Liver (tissue), 9 donors: ENCODE results near the gene SF3B3. TPM values are rescaled to one million over a fixed set of nuclear protein-coding genes. Genes with fewer than 3 reads are reported as not detected.

Experiments used
- DNase-seq: peaks from one replicate; pipeline ENCODE4 v3.0.0-alpha.2; 2017; ENCODE audit warnings: low spot score
- H3K27ac ChIP-seq, 2 donors: one replicate each; pipeline ENCODE4 v1.7.0; 2013; ENCODE audit warnings: inconsistent platforms in 2 of 2, low read length in 2 of 2, control low read depth in 1 of 2, low read depth in 1 of 2, mild to moderate bottlenecking in 1 of 2
- H3K27me3 ChIP-seq, 4 donors: one replicate each; pipeline versions ENCODE4 v1.6.1 to v1.7.0; 2013; ENCODE audit warnings: low read length in 3 of 4, inconsistent platforms in 1 of 4, mild to moderate bottlenecking in 1 of 4, moderate library complexity in 1 of 4; ENCODE audit not compliant: control insufficient read depth in 4 of 4, insufficient read depth in 4 of 4
- H3K36me3 ChIP-seq, 4 donors: one replicate each; pipeline versions ENCODE4 v1.6.1 to v1.7.0; 2013; ENCODE audit warnings: low read length in 3 of 4, mild to moderate bottlenecking in 3 of 4, low read depth in 1 of 4, moderate library complexity in 1 of 4; ENCODE audit not compliant: control insufficient read depth in 4 of 4, insufficient read depth in 3 of 4
- H3K4me1 ChIP-seq, 4 donors: one replicate each; pipeline versions ENCODE4 v1.6.1 to v1.7.0; 2013; ENCODE audit warnings: low read length in 3 of 4, mild to moderate bottlenecking in 3 of 4, moderate library complexity in 1 of 4; ENCODE audit not compliant: control insufficient read depth in 4 of 4, insufficient read depth in 4 of 4
- H3K4me3 ChIP-seq, 3 donors: one replicate each; pipeline versions ENCODE4 v1.6.1 to v1.7.0; 2013; ENCODE audit warnings: low read length in 3 of 3, control low read depth in 1 of 3, low read depth in 1 of 3, mild to moderate bottlenecking in 1 of 3
- H3K9ac ChIP-seq, 2 donors: one replicate each; pipeline ENCODE4 v1.7.0; 2013; ENCODE audit warnings: low read length in 2 of 2, mild to moderate bottlenecking in 2 of 2, moderate library complexity in 2 of 2, control low read depth in 1 of 2, low read depth in 1 of 2
- H3K9me3 ChIP-seq, 4 donors: one replicate each; pipeline versions ENCODE4 v1.6.1 to v1.7.0; 2013; ENCODE audit warnings: low read length in 3 of 4; ENCODE audit not compliant: control insufficient read depth in 4 of 4
- EGR1 ChIP-seq, 2 donors: IDR thresholded peaks; 2 replicates each; pipeline ENCODE4 v1.6.1; 2016 to 2018; ENCODE audit warnings: antibody characterized with exemption in 2 of 2, low read depth in 2 of 2
- FOXA1 ChIP-seq: IDR thresholded peaks from 2 replicates; pipeline ENCODE4 v1.6.1; 2016; ENCODE audit warnings: antibody characterized with exemption
- FOXA2 ChIP-seq: IDR thresholded peaks from 2 replicates; pipeline ENCODE4 v1.6.1; 2016; ENCODE audit warnings: antibody characterized with exemption
- GABPA ChIP-seq, 2 donors: IDR thresholded peaks in 1 of 2; conservative IDR thresholded peaks in 1 of 2; 2 replicates each; pipeline ENCODE4 v1.6.1; 2016; ENCODE audit warnings: antibody characterized with exemption in 2 of 2, mild to moderate bottlenecking in 1 of 2, moderate library complexity in 1 of 2
- HNF4A ChIP-seq, 2 donors: conservative IDR thresholded peaks; 2 replicates each; pipeline ENCODE4 v1.6.1; 2016; ENCODE audit warnings: antibody characterized with exemption in 2 of 2, mild to moderate bottlenecking in 2 of 2
- HNF4G ChIP-seq: IDR thresholded peaks from 2 replicates; pipeline ENCODE4 v1.6.1; 2016; ENCODE audit warnings: antibody characterized with exemption
- JUND ChIP-seq, 2 donors: IDR thresholded peaks; 2 replicates each; pipeline ENCODE4 v1.6.1; 2016; ENCODE audit warnings: antibody characterized with exemption in 2 of 2
- NR2F2 ChIP-seq: IDR thresholded peaks from 2 replicates; pipeline ENCODE4 v1.6.1; 2016; ENCODE audit warnings: antibody characterized with exemption
- RAD21 ChIP-seq, 2 donors: IDR thresholded peaks; 2 replicates each; pipeline ENCODE4 v1.6.1; 2016; ENCODE audit warnings: antibody characterized with exemption in 2 of 2, mild to moderate bottlenecking in 2 of 2
- RXRA ChIP-seq, 2 donors: IDR thresholded peaks; 2 replicates each; pipeline ENCODE4 v1.6.1; 2017 to 2018; ENCODE audit warnings: antibody characterized with exemption in 2 of 2, mild to moderate bottlenecking in 1 of 2
- SP1 ChIP-seq: IDR thresholded peaks from 2 replicates; pipeline ENCODE4 v1.6.1; 2018; ENCODE audit warnings: antibody characterized with exemption, mild to moderate bottlenecking
- TAF1 ChIP-seq: conservative IDR thresholded peaks from 2 replicates; pipeline ENCODE4 v1.6.1; 2016; ENCODE audit warnings: antibody characterized with exemption, mild to moderate bottlenecking
- YY1 ChIP-seq: IDR thresholded peaks from 2 replicates; pipeline ENCODE4 v1.6.1; 2016; ENCODE audit warnings: antibody characterized with exemption, mild to moderate bottlenecking
- WGBS: extraction: QIAGEN DNeasy Blood & Tissue Kit; methylation state at CpG from one replicate; pipeline ENCODE4 v1.1.7; 2013; 5-methylcytosine and 5-hydroxymethylcytosine counted together
- polyA plus RNA-seq, 2 donors: library from polyadenylated mRNA; stranded (reverse) in 1 of 2; unstranded in 1 of 2; fragments of 200-250 nt in 1 of 2; fragments of >200 nt in 1 of 2; fragmentation: Nextera tagmentation in 1 of 2; extraction: Ambion mirVana in 1 of 2; gene quantifications; one replicate each; pipeline versions ENCODE4 v1.2.1 to v1.2.3, GENCODE V29; 2013 to 2015
- total RNA-seq, 2 donors: library from RNA; depleted of rRNA; stranded (reverse); fragments of >200 nt; gene quantifications; one replicate each; pipeline ENCODE4 v1.2.3, GENCODE V29; 2014
- TF ChIP-seq, protein P1 (sequence below): IDR thresholded peaks from 2 replicates; pipeline ENCODE4 v1.6.1; 2016; ENCODE audit warnings: antibody characterized with exemption, mild to moderate bottlenecking
- TF ChIP-seq, protein P2 (sequence below): IDR thresholded peaks from 2 replicates; pipeline ENCODE4 v1.6.1; 2016; ENCODE audit warnings: antibody characterized with exemption
- TF ChIP-seq, protein P3 (sequence below): fragments of 150-350 bp; IDR thresholded peaks from 2 replicates; pipeline ENCODE4 v1.5.1; 2017; ENCODE audit warnings: improper control_type of control experiment, low read depth, low read length; ENCODE audit not compliant: missing input control
- TF ChIP-seq, protein P4 (sequence below): IDR thresholded peaks from 2 replicates; pipeline ENCODE4 v1.6.1; 2016; ENCODE audit warnings: antibody characterized with exemption
- donor health status: healthy.
- donor health status: healthy.
- donor health status: healthy.
- donor health status: healthy.
- donor health status: healthy.

The SF3B3 gene
- total and polyA plus RNA-seq, 4 donors = 38.9 to 77.8 (median 53.2) TPM

DNA sequence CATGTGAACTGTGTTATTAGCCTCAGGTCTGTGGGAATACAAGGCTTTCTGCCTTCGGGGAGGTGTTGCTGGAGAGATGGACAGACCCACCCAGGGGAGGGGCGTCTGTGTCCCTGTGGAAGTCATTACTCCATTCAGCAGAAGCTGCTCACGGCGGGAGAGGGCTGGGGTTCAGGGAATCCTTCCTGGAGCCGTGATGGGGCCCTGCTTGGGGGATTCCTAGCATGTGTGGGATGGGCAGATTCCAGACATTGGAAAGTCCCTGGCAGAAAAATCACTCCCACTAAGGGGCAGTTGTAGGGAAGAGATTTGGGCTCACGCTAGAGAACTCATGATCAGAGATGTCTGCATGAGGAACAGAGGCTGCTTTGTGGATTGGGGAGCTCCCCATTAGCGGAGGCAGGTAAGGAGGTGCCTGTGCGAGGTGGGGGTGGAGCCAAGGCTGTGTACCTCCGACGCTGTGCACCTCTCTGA lies 66.4 kb downstream of the SF3B3 start (continued):
- TF ChIP-seq, protein P1, sequence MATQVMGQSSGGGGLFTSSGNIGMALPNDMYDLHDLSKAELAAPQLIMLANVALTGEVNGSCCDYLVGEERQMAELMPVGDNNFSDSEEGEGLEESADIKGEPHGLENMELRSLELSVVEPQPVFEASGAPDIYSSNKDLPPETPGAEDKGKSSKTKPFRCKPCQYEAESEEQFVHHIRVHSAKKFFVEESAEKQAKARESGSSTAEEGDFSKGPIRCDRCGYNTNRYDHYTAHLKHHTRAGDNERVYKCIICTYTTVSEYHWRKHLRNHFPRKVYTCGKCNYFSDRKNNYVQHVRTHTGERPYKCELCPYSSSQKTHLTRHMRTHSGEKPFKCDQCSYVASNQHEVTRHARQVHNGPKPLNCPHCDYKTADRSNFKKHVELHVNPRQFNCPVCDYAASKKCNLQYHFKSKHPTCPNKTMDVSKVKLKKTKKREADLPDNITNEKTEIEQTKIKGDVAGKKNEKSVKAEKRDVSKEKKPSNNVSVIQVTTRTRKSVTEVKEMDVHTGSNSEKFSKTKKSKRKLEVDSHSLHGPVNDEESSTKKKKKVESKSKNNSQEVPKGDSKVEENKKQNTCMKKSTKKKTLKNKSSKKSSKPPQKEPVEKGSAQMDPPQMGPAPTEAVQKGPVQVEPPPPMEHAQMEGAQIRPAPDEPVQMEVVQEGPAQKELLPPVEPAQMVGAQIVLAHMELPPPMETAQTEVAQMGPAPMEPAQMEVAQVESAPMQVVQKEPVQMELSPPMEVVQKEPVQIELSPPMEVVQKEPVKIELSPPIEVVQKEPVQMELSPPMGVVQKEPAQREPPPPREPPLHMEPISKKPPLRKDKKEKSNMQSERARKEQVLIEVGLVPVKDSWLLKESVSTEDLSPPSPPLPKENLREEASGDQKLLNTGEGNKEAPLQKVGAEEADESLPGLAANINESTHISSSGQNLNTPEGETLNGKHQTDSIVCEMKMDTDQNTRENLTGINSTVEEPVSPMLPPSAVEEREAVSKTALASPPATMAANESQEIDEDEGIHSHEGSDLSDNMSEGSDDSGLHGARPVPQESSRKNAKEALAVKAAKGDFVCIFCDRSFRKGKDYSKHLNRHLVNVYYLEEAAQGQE = no peak
- no peak for TF ChIP-seq YY1
- no peak for TF ChIP-seq FOXA2
- no peak for TF ChIP-seq HNF4G
- no peak for TF ChIP-seq RAD21 (IDR thresholded peaks at IDR 0.05)
- TF ChIP-seq HNF4A (conservative IDR thresholded peaks at IDR 0.05) = no peak
- TF ChIP-seq GABPA (IDR thresholded peaks at IDR 0.05 in 1 of 2, conservative IDR thresholded peaks at IDR 0.05 in 1 of 2) = no peak
- TF ChIP-seq EGR1 (IDR thresholded peaks at IDR 0.05; ENCODE audit: low read depth in 2 of 2) = no peak
- no peak for TF ChIP-seq RXRA (IDR thresholded peaks at IDR 0.05)
- TF ChIP-seq FOXA1 = no peak
- TF ChIP-seq TAF1 = no peak
- TF ChIP-seq NR2F2 = no peak

DNA sequence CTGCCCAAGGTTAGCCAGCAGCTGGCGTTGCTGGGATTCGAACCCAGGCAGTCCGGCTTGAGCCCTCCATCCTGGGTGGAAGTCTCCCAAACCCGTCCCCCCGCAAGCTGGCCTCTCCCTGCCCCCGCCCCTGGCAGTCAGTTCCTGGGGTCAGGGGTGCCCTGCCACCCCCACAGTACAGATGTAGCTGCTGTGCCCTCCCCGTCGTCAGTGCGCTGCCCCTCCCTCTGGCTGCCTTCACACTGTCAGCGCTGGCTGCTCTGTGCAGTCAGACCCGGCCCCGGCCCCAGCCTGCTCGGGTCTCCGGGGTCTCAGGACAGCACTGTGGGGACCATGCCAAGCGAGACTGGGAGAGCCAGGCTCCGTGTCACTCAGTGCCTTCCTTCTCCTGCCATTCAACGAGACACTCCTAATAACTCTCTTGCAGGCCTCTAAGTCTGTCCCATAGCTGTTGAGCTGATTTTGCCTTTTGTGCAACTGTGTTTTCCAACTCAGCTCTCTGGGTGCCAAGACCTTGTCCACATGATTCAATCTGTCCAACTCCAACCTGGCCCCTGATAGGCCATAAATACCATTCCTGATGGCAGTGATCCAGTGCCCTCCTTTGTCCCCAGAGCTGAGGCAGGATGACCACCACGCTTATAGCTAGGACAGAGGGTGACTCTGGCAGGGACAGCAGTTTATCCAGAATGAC lies 67.3 kb downstream of the SF3B3 start:
- TF ChIP-seq, protein P2, sequence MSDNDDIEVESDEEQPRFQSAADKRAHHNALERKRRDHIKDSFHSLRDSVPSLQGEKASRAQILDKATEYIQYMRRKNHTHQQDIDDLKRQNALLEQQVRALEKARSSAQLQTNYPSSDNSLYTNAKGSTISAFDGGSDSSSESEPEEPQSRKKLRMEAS = no peak
- TF ChIP-seq, protein P3, sequence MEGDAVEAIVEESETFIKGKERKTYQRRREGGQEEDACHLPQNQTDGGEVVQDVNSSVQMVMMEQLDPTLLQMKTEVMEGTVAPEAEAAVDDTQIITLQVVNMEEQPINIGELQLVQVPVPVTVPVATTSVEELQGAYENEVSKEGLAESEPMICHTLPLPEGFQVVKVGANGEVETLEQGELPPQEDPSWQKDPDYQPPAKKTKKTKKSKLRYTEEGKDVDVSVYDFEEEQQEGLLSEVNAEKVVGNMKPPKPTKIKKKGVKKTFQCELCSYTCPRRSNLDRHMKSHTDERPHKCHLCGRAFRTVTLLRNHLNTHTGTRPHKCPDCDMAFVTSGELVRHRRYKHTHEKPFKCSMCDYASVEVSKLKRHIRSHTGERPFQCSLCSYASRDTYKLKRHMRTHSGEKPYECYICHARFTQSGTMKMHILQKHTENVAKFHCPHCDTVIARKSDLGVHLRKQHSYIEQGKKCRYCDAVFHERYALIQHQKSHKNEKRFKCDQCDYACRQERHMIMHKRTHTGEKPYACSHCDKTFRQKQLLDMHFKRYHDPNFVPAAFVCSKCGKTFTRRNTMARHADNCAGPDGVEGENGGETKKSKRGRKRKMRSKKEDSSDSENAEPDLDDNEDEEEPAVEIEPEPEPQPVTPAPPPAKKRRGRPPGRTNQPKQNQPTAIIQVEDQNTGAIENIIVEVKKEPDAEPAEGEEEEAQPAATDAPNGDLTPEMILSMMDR = no peak
- TF ChIP-seq JUND (IDR thresholded peaks at IDR 0.05) = no peak
- TF ChIP-seq NR2F2 = no peak
- no peak for TF ChIP-seq SP1
- TF ChIP-seq FOXA2 = no peak
- no peak for TF ChIP-seq EGR1 (IDR thresholded peaks at IDR 0.05; ENCODE audit: low read depth in 2 of 2)
- no peak for TF ChIP-seq HNF4A (conservative IDR thresholded peaks at IDR 0.05)
- TF ChIP-seq, protein P1 = no peak
- TF ChIP-seq TAF1 = no peak
- TF ChIP-seq, protein P4, sequence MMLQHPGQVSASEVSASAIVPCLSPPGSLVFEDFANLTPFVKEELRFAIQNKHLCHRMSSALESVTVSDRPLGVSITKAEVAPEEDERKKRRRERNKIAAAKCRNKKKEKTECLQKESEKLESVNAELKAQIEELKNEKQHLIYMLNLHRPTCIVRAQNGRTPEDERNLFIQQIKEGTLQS = no peak
- TF ChIP-seq GABPA (IDR thresholded peaks at IDR 0.05 in 1 of 2, conservative IDR thresholded peaks at IDR 0.05 in 1 of 2) = no peak
- TF ChIP-seq FOXA1 = no peak
- no peak for TF ChIP-seq RAD21 (IDR thresholded peaks at IDR 0.05)
- TF ChIP-seq YY1 = no peak
- Histone ChIP-seq H3K4me1 (no peaks in the 10 kb centered on the region), H3K27me3 (no peaks in the 10 kb centered on the region), H3K4me3 (no peak overlapping the region), H3K9ac (no peak overlapping the region), H3K9me3 (no peaks in the 10 kb centered on the region), H3K27ac (peak overlapping the region; percentile 28 to 71), H3K36me3 (no peaks in the 10 kb centered on the region)
- 78% methylated on average over 18 of the region's 18 CpGs for WGBS
- DNase-seq = no peak
